Left ventricle myocardium superior (tissue), 1 donor: Measurements from ENCODE around the gene PRKAG2. TPM values are rescaled to one million over a fixed set of nuclear protein-coding genes. Genes with fewer than 3 reads are reported as not detected.

ENCODE experiments used
- ATAC-seq: fragments of 200-7000 bp; cut with Tn5 transposase; one replicate; pipeline ENCODE4 v1.9.1; 2020; ENCODE audit warnings: mild to moderate bottlenecking, moderate library complexity
- DNase-seq: peaks from one replicate; pipeline ENCODE4 v3.0.0-alpha.2; 2020
- intact Hi-C: fragments of 100-400 bp; cut with micrococcal nuclease; formaldehyde crosslinking; loops from one replicate; pipeline ENCODE4 v1.11.0; 2022
- total RNA-seq: library from RNA; stranded (reverse); fragmentation: NEBNext Ultra II Directional; extraction: Animal tissue kit (Norgen Biotek cat#: 25700); gene quantifications from one replicate; pipeline ENCODE4 v1.2.1, GENCODE V29; 2021
- donor health status: DM: no; HTN: yes; CAD: no; lungs with severe emphysema.

Gene PRKAG2
- total RNA-seq, 1 donor from 2014 or later: 113 TPM

DNA sequence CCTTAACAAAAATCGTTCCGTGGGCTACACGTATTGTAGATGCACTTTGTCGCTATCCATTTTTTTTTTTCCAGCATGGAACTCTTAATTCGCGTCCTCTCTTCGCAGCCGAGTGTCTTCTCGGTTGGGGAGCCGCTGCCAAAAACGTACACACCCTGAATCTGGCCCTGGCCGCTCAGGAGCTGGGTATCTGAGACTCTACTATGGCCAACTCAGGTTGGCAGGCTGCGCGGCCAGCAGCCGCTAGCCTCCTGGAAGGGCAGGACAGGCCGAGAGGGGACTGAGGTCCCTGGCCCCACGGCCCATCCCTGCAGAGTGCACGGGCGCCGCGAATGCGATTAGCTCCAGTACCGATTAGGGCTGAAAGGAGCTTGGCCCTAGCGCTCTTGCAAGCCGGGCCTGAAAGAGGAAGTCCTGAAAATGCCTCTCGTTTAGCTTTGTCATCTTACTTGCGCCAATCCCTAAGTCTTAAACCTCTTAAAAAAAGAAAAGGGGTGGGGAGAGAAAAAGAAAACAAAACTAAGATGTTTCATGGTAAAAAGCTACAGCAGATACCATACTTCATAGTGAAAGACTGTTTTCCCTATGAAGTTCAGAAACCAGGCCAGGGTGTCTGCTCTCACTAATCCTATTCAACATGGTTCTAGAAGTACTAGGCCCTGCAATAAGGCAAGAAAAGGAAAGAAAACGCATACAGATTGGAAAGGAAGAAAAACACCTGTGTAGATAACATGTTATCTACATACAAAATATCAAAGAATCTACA is 244.0 kb downstream of the PRKAG2 start:
- ATAC-seq (peak; percentile 50), DNase-seq (peak; percentile 75)
- intact Hi-C loops: no loop called here

DNA sequence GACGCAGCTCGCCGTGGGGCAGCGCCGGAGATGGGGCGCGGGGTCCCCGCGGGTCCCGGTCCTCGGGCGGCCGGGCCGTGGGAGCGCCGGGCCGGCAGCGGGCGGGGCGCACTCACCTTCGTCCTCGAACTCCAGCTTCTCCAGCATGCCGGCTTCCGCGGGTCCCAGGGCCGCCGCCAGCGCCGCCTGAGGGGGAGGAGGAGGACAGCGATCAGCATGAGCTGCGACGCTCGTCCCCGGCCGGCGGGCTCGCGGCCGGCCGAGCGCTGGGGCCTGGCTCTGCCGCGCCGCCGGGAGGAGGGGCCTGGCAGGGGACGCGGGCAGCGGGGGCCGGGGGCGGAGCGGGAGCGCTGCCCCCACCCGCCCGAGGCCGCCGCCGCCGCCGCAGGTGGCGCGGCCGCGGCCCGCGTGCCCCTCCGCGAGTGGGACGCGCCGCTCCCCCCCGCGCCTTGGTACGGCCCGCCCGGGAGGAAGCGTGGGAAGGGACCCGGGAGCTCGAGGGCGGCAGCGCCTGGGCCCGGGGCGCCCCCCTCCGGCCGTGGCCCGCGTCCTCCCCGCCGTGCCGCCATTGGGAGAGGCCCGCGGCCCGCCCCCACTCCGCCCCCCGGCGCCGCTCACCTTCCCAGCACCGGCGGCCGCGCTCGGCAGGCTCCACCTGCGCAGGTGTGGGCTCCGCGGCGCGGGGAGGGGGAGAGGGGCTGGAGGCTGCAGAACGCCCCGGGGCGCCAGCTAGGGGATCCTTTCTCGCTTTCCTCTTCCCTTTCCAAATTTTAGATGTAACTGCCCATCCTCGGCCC is 244.8 kb downstream of the PRKAG2 start:
- ATAC-seq: peak; percentile 89
- DNase-seq: peak; percentile 92
- intact Hi-C loops: no loop called here

DNA sequence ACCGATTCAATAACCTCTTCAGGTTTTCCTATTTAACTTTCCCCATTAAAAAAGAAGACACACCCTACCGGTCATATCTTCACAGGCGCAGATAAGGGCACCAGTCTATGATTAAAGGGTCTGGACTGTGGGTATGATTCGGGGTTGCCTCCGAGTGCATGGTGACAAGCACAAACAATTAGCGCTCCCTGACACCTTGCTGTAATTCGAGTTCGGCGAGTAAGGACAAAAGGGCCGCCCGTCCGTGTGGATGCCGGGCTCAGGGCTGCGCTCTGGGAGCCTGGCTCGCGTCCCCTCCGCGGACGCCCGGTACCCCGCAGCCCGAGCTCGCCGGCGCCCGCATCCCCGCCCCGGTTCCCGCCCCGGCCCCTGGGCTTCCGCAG is 245.4 kb downstream of the PRKAG2 start:
- intact Hi-C loops: no loop called here
- no peak for DNase-seq
- ATAC-seq: no peak

DNA sequence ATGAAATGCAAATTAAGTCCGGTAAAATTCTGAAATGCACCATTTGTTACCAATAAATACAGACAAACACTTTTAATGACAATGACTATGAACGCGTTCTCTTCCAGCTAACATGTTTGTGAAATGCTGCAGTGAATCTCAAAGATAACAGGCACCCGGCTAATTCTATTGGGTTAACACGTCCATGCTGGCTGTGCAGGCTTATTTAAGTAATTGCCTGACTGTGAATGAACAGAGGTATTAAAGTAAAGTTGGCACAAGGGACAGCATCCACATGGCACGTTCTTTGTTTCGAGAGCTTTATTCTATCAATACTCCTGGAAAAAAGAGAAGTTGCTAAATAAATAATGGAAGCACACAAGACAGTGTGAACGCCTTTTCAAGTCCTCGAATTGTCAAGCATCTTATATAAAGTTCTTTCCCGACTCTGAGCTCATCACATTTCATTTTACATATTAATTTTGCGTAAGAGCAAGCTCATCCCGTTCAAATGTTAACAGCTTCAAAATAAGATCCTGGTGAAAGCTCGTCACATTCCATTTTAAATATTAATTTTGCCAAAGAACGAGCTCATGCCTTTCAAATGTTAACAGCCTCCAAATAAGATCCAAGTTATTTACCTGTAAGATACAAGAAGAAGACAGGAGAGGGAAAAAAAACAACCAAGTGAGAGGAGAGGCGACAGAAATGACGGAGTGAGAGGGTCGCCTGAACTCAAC is 245.9 kb downstream of the PRKAG2 start:
- DNase-seq (no peak), ATAC-seq (no peak)
- intact Hi-C loops: no loop called here

- ATAC-seq (no peak), DNase-seq (no peak)
- intact Hi-C loops: no loop called here
Measured at GRCh38 chr7:151630358-151630757, 246.6 kb downstream of the PRKAG2 start.

- DNase-seq (no peak), ATAC-seq (no peak)
- intact Hi-C loops: no loop called here
Measured at GRCh38 chr7:151629713-151630272, 247.1 kb downstream of the PRKAG2 start.

GRCh38 chr7:151628846-151629604 is 247.9 kb downstream of the PRKAG2 start:
- intact Hi-C loops: no loop called here
- ATAC-seq (no peak), DNase-seq (no peak)

GRCh38 chr7:151626422-151627115 is 250.3 kb downstream of the PRKAG2 start:
- intact Hi-C loops: no loop called here
- ATAC-seq: peak; percentile 67
- no peak for DNase-seq

DNA sequence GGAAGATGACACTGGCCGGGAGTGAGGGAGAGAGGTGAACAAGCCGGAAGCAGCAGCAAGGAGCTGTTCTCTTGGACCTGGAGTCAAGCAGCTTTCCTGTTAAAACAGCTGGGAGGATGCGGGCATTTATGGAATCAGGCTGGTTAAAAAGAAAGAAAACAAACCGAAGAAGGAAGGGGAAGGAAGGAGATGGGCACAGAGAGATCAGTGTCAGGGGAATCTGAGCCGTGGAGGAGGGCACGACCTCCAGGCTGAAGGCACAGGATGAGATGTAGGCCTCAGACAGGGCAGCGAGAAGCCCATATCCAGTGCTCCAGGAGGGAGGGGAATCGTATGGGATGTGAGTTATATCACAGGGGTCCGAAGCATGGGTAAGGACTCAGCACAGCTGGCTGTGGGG is 251.3 kb downstream of the PRKAG2 start:
- DNase-seq (no peak), ATAC-seq (peak; percentile 4)
- intact Hi-C loops: no loop called here

DNA sequence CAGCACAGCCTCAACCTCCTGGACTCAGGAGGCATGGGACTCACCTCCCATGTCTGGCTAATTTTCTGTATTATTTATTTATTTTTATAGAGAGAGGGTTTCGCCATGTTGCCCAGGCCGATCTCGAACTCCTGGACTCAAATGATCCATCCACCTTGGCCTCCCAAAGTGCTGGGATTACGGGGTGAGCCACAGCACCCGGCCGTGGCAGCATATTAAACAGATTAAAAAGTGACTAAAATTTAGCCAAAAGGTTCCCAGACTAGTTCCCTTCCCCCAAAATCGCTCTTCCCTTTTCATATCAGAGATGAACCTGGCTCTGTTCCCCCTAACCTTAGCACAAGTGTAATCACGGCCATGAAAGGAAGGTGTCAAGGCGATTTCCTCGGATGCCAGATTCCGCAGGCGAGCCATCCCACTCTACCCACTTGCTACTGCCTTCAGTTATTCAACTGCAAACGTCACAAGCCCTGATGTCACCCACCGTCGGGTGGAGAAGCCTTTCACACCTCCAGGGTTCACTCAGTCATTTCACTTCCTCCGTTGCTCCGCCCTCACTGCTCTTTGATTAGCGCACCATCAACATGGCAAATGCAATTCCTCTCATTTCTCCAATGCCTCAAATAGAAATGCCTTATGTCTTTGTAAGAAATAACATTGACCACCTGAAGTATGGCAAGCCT is 252.5 kb downstream of the PRKAG2 start:
- no peak for DNase-seq
- no peak for ATAC-seq
- intact Hi-C loops: no loop called here

GRCh38 chr7:151623766-151624165 is 253.1 kb downstream of the PRKAG2 start:
- intact Hi-C loops: no loop called here
- DNase-seq (no peak), ATAC-seq (no peak)

DNA sequence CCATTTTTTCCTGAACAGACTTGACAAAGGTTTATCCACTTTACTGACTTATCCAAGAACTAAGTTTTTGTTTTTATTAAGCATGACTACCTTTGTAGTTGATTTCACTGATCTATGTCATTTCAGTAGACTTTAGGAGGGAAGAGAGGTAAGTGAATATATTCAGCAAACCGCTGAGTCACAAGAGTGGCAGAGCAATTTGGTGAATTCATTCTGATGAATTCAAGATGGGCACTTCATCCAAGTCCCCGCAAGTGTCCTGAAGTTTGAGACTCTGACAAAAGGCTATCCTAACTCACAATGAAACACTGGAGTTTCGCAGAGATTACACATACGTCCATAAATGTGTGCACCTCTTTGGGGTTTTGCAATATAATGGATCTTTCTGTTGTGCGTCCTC is 255.0 kb downstream of the PRKAG2 start:
- ATAC-seq: no peak
- no peak for DNase-seq
- intact Hi-C loops: no loop called here

GRCh38 chr7:151616443-151617213 is 260.3 kb downstream of the PRKAG2 start:
- intact Hi-C loops: no loop called here
- DNase-seq (no peak), ATAC-seq (peak; percentile 71)

GRCh38 chr7:151615784-151616183 is 261.1 kb downstream of the PRKAG2 start:
- intact Hi-C loops: no loop called here

DNA sequence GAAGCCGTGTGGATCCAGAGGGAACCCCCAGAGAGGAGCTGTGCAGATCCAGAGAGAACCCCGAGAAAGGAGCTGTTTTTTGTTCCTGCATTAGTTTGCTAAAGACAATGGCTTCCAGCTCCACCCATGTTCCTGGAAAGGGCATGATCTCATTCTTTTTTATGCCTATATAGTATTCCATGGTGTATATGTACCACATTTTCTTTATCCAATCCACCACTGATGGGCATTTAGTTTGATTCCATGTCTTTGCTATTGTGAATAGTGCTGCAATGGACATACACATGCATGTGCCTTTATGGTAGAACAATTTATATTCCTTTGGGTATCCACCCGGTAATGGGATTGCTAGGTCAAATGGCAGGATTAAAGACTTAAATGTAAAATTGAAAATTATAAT is 261.9 kb downstream of the PRKAG2 start:
- no peak for DNase-seq
- intact Hi-C loops: no loop called here
- no peak for ATAC-seq

More at GRCh38 chr7:151615784-151616183, 261.1 kb downstream of the PRKAG2 start:
- DNase-seq (no peak), ATAC-seq (peak; percentile 6)

GRCh38 chr7:151614019-151614418 is 262.9 kb downstream of the PRKAG2 start:
- intact Hi-C loops: no loop called here
- DNase-seq (no peak), ATAC-seq (no peak)

DNA sequence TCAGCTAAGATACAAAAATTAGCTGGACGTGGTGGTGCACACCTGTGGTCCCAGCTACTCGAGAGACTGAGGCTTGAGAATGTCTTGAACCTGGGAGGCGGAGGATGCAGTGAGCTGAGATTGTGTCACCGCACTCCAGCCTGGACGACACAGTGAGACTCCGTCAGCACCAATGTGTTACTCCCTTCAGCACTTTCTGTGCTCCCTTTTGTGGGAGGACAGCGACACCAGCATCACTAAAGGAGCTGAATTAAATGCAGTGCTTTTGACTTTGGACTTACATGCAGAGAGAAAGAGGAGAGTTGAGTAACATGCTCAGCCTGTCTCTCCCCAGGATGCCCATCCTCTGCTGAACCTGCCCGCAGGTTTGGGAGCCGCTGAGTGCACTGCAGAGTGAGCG is 265.0 kb downstream of the PRKAG2 start:
- intact Hi-C loops: no loop called here
- ATAC-seq (no peak), DNase-seq (no peak)
